ENCODE data around the gene NPTX2.

NPTX2 gene

GRCh38 chr7:98619450-98620321 lies 2.6 kb downstream of the NPTX2 start:
- DNase-seq = no peak

- DNase-seq = no peak
Observed at GRCh38 chr7:98621573-98622482, 4.7 kb downstream of the NPTX2 start.

DNA sequence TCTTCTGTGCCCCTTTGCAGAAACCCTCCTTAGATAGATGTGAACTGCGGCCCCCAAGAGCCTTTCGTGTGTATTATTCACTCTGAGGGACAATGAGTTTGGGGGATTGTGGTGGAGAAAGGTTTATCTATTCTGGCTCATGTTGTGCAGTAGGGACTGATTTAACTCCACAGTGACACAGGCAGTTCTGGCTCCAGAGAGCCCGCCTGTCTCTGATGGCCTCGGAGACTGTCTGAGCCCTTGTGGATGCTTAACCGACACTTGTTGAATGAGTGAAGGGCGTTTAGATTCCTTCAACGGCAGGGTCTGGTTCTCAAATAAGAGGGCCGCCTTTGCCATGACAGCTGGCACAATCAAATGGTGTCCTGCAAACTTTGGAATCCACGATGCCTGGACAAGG lies 5.8 kb downstream of the NPTX2 start:
- no peak for DNase-seq

DNA sequence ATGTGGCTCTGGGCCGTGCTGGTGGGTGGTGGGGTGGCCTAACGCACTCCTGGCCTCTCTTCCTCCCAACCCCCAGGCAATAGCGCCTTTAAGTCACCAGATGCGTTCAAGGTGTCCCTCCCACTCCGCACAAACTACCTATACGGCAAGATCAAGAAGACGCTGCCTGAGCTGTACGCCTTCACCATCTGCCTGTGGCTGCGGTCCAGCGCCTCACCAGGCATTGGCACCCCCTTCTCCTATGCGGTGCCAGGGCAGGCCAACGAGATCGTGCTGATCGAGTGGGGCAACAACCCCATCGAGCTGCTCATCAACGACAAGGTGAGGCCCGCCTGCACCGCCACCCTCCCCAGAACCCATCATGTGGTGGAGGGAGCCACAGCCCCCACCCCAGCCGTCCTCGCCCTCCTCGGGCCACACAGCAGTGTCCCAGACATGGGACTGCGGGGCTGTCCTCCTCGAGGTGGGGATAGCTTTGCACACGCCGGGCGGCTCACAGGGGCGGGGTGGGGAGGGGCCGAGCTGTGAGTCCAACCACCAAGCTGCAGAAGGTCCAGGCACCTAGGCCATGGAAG lies 7.8 kb downstream of the NPTX2 start:
- DNase-seq = no peak

- DNase-seq = no peak
Observed at GRCh38 chr7:98626460-98627412, 9.7 kb downstream of the NPTX2 start.

- no peak for DNase-seq
Observed at GRCh38 chr7:98627413-98627790, 10.3 kb downstream of the NPTX2 start.

GRCh38 chr7:98628418-98628817 lies 11.3 kb downstream of the NPTX2 start:
- no peak for DNase-seq

GRCh38 chr7:98629001-98629431 lies 11.9 kb downstream of the NPTX2 start:
- DNase-seq = no peak

- DNase-seq = no peak
Observed at GRCh38 chr7:98630149-98630548, 13.1 kb downstream of the NPTX2 start.

DNA sequence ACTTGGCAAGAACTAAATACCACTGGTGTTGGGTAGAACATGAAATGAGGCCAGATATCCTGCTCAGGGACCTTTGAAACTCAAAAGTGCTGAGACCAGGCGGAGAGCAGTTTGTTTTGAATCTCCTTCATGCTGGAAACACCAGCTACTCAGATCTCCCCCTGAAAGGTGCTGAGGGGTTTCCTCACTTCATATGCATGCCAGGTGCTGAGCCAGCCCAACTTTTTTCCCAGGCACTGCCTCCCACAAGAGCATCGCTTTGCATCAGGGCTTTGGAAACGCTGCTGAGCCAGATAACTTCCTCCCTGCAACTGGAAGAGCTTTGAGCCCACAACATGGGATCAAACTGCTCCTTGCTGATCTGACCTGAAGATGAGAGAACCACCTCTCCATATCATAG lies 13.7 kb downstream of the NPTX2 start:
- no peak for DNase-seq

DNA sequence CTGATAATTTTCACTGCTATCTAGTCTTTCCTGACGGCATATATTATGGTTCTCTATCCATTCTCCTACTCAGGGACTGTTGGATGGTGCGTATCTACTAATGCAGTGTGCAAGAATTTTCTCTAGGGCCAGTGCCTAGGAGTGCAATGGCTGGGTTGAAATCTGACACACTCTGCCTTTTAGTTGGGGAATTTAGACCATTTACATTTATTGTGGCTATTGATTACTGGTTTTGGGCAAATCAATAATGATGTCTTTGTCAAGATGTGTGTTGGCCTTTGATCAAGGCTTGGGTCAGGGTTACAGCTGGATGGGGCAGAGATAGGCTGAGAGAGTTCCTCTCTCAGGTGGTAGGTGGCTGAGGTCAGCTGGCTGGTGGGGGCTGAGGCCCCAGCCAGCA lies 21.8 kb downstream of the NPTX2 start:
- no peak for DNase-seq

DNA sequence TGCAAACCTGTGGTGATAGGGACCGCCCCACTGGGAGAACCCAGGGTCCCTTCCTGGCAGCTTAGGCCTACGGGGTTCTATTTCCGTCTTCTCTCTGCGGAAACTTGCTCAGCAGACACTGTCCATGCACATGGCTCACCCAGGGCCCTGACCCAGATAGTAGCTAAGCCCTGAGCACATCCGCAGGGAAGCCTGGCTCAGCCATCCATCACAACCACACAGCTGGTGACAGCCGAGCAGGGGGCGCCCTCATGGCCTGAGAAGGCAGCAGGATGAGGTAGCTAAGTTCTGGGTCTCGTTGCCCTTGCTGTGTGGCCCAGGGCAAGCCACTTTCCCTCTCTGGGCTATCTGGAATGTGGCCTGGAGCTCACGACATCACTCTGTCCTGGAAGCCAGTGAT lies 23.3 kb downstream of the NPTX2 start:
- no peak for DNase-seq

DNA sequence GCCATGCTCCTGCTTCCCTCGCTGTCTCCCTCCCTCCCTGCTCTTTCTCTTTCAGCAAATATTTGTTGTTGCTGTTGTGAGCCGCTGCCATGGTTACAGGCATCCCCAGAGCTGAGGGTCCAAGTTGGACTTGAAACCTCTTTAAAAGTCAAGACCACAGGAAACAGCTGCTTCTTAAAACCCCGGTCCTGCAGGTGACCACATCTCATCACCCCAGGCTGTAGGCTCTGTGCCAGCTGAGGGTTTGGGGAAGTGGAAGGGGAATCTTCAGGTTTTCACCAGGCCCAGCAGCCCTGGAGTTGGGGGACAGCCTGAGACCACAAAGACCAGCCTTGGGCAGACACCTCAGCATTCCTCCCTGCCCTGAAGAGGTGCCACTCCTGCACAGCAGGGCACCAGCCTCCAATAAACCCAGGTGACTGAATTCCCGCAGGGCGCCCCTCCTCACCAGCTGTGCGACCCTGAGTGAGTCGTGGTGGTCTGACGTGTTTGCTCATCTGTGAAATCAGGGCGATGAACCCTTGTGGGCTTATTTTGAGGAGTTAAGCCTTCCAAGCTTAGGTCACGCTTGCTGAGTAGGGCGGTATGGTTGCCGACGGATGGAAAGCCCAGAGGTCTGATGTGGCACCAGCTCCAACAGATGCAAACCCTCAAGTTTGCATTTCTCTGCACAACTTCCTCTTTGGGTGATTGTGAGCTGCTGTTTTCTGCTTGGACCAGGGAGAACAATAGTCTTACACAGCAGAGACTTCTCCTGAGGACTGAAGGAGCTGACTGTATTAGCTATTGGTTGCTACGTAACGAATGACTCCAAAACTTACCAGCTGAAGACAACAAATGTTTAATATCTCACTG lies 24.8 kb downstream of the NPTX2 start:
- DNase-seq = no peak

GRCh38 chr7:98643236-98643985 lies 26.3 kb downstream of the NPTX2 start:
- no peak for DNase-seq

GRCh38 chr7:98646465-98646864 lies 29.4 kb downstream of the NPTX2 start:
- DNase-seq = no peak

- no peak for DNase-seq
Observed at GRCh38 chr7:98647326-98647725, 30.2 kb downstream of the NPTX2 start.

DNA sequence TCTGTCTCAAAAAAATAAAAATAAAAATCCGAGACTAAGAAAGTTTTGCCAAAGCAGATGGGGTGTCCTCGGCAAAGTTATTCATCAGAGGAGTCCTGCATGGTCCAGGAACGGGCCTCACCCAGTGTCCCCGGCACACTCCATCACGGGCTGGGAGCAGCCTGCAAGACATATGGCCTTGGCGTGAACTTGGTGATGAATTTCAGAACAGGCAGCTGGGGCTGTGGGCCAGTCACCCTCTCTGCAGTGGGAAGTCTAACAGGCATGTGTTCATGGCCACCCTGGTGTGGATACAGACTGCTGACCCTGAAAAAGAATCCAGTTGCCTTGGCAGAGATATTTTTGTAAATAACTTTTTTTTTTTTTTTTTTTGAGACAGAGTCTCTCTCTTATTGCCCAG lies 34.7 kb downstream of the NPTX2 start:
- DNase-seq = no peak

GRCh38 chr7:98653601-98654310 lies 36.7 kb downstream of the NPTX2 start:
- DNase-seq = no peak

DNA sequence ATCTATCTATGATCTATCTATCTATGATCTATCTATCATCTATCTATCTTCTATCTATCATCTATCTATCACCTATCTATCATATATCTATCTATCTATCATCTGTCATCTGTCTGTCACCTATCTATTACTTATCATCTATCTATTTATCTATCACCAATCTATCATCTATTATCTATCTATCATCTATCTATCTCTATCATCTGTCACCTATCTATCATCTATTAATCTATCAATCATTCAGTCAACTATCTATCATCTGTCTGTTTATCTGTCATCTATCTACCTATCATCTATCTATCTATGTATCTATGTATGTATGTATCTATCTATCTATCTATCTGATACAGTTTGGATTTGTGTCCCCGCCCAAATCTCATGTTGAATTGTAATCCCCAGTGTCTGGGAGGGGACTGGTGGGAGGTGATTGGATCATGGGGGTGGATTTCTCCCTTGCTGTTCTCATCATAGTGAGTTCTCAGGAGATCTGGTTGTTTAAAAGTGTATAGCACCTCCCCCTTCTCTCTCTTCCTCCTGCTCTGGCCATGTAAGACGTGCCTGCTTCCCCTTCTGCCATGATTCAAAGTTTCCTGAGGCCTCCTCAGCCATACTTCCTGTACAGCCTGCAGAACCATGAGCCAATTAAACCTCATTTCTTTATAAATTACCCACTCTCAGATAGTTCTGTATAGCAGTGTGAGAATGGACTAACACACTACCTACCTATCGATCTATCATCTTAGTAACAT lies 37.6 kb downstream of the NPTX2 start:
- no peak for DNase-seq

Data from NCI-H446 (cell line).